ENCODE data around the gene PRICKLE2. TPM values are rescaled to one million over a fixed set of nuclear protein-coding genes. Genes with fewer than 3 reads are reported as not detected.

PRICKLE2 gene
- polyA plus RNA-seq, 2 of the 4 experiments (the other 2 are of a cell fraction) = 5.3 to 6.3 TPM

DNA sequence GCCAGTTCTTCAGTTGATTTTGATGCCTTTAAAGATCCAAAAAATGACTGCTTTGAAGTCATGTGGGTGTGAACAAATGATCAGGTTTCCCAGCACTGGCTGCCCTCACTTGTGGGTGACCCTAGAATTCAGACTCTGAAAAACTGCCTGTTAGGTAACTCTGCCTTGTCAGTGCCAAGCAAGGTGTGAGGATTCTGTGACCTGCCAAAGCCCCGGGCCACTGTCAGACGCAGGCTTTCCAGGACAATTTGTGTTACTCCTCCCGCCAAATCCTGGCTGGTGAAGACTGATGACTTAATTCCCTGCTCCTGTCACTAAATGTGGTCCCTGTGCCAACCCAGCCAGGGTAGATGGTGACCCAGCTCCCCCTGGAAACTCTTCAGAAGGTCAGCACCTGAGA, 102.8 kb downstream of the PRICKLE2 start:
- Histone ChIP-seq H3K27ac (peak overlapping the region in 1 of 2 experiments; percentile 44; a peak in 1 of 6 replicates), H3K4me3 (no peak overlapping the region), H3K9me3 (no peaks in the 10 kb centered on the region), H3K4me2 (0 out of 3 replicates have a peak overlapping the region, but pooled peaks have one; percentile 14), H3K4me1 (peaks cover 16% of the 10 kb centered on the region)
- no peak for TF ChIP-seq PHF8 (IDR thresholded peaks at IDR 0.05; ENCODE audit: borderline replicate concordance, low read depth)
- TF ChIP-seq HOXB13 (CRISPR knock-in tag; IDR thresholded peaks at IDR 0.05; ENCODE audit: low read depth) = no peak
- no peak for TF ChIP-seq CBX2 (IDR thresholded peaks at IDR 0.05; ENCODE audit: borderline replicate concordance, low read depth)
- TF ChIP-seq FOXS1 (CRISPR knock-in tag; IDR thresholded peaks at IDR 0.05) = no peak
- TF ChIP-seq, protein P1, sequence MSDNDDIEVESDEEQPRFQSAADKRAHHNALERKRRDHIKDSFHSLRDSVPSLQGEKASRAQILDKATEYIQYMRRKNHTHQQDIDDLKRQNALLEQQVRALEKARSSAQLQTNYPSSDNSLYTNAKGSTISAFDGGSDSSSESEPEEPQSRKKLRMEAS (IDR thresholded peaks at IDR 0.05) = no peak
- no peak for TF ChIP-seq TFCP2L1 (CRISPR knock-in tag; IDR thresholded peaks at IDR 0.05)
- TF ChIP-seq, protein P2, sequence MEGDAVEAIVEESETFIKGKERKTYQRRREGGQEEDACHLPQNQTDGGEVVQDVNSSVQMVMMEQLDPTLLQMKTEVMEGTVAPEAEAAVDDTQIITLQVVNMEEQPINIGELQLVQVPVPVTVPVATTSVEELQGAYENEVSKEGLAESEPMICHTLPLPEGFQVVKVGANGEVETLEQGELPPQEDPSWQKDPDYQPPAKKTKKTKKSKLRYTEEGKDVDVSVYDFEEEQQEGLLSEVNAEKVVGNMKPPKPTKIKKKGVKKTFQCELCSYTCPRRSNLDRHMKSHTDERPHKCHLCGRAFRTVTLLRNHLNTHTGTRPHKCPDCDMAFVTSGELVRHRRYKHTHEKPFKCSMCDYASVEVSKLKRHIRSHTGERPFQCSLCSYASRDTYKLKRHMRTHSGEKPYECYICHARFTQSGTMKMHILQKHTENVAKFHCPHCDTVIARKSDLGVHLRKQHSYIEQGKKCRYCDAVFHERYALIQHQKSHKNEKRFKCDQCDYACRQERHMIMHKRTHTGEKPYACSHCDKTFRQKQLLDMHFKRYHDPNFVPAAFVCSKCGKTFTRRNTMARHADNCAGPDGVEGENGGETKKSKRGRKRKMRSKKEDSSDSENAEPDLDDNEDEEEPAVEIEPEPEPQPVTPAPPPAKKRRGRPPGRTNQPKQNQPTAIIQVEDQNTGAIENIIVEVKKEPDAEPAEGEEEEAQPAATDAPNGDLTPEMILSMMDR (IDR thresholded peaks at IDR 0.05) = no peak
- TF ChIP-seq NPAS2 (CRISPR knock-in tag; IDR thresholded peaks at IDR 0.05; ENCODE audit: borderline replicate concordance) = no peak
- no peak for TF ChIP-seq MAZ (IDR thresholded peaks at IDR 0.05; ENCODE audit: borderline replicate concordance, low read depth, low read length)
- TF ChIP-seq CHD4 (IDR thresholded peaks at IDR 0.05; ENCODE audit: borderline replicate concordance) = no peak
- no peak for TF ChIP-seq ZFP36 (IDR thresholded peaks at IDR 0.05; ENCODE audit: borderline replicate concordance, partially characterized antibody)
- ChIA-PET POLR2A (no interaction called here), CTCF (interaction anchor here (1.1 kb wide), 1 partner anchor 24 kb away, joined by 3 read pairs; no protein-coding TSS in a partner anchor)
- FAIRE-seq = no peak
- 88% methylated on average over 3 of the region's 3 CpGs for WGBS (ENCODE audit: missing lambda C conversion rate)
- DNase-seq (ENCODE audit: low read depth in 1 of 2, low spot score in 1 of 2) = no peak
- ATAC-seq = no peak

GRCh38 chr3:64121750-64122311, 103.4 kb downstream of the PRICKLE2 start:
- peak in 1 of 2 experiments; percentile 43; a peak in 2 of 6 replicates for ATAC-seq
- no peak for TF ChIP-seq MAFK (IDR thresholded peaks at IDR 0.05; ENCODE audit: partially characterized antibody)
- TF ChIP-seq HOXB13 (CRISPR knock-in tag; IDR thresholded peaks at IDR 0.05; ENCODE audit: low read depth) = no peak
- TF ChIP-seq PBX3 (IDR thresholded peaks at IDR 0.05) = no peak
- no peak for TF ChIP-seq EHF (CRISPR knock-in tag; IDR thresholded peaks at IDR 0.05)
- no peak for TF ChIP-seq NPAS2 (CRISPR knock-in tag; IDR thresholded peaks at IDR 0.05; ENCODE audit: borderline replicate concordance)
- no peaks in the 10 kb centered on the region for H3K9me3 ChIP-seq
- peak overlapping the region in 1 of 2 experiments; percentile 44; a peak in 1 of 6 replicates for H3K27ac ChIP-seq
- H3K4me2 ChIP-seq = 0 out of 3 replicates have a peak overlapping the region, but pooled peaks have one; percentile 14
- peaks cover 16% of the 10 kb centered on the region for H3K4me1 ChIP-seq
- no peak overlapping the region for H3K4me3 ChIP-seq
- WGBS (ENCODE audit: missing lambda C conversion rate) = 46% methylated on average over 3 of the region's 3 CpGs
- no peak for FAIRE-seq
- DNase-seq (ENCODE audit: low read depth in 1 of 2, low spot score in 1 of 2) = no peak
- ChIA-PET CTCF (no interaction called here), POLR2A (no interaction called here)

DNA sequence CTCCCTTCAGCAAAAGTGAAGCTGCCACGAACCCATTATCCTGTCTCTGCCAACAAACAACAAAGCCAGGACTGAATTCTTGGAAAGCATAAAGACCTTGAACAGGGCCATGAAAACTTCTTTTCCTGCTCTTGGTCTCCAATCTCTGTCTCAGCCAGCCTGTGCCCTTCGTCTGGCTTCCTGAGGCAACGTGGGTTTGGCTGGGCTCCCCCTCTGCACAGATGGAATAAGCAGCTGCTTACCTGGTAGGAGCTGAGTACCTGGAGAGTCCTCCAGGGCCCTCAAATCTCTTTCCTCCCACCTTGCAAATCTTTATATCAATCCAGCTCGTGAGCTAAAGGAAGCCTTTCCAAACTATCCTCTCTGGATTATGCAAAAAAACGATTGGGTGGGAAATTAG, 104.4 kb downstream of the PRICKLE2 start:
- no peak for DNase-seq (ENCODE audit: low read depth in 1 of 2, low spot score in 1 of 2)
- ChIA-PET CTCF (interaction anchor here (0.8 to 1.4 kb wide), 3 partner anchors 90 to 364 kb away, joined by 3 to 6 read pairs (median 4); no protein-coding TSS in a partner anchor), POLR2A (no interaction called here)
- Histone ChIP-seq H3K4me2 (no peak overlapping the region), H3K4me1 (peaks cover 16% of the 10 kb centered on the region), H3K27ac (peak overlapping the region in 1 of 2 experiments; percentile 26; a peak in 2 of 6 replicates), H3K4me3 (no peak overlapping the region), H3K9me3 (no peaks in the 10 kb centered on the region)
- no peak for TF ChIP-seq CBX8 (IDR thresholded peaks at IDR 0.05)
- no peak for TF ChIP-seq BHLHE40 (IDR thresholded peaks at IDR 0.05; ENCODE audit: low read depth, low read length)
- no peak for TF ChIP-seq MAFK (IDR thresholded peaks at IDR 0.05; ENCODE audit: partially characterized antibody)
- no peak for TF ChIP-seq POLR2A (IDR thresholded peaks at IDR 0.05; ENCODE audit: low read length)
- no peak for TF ChIP-seq ZFP36 (IDR thresholded peaks at IDR 0.05; ENCODE audit: borderline replicate concordance, partially characterized antibody)
- no peak for TF ChIP-seq MAZ (IDR thresholded peaks at IDR 0.05; ENCODE audit: borderline replicate concordance, low read depth, low read length)
- TF ChIP-seq RFX5 (IDR thresholded peaks at IDR 0.05) = no peak
- TF ChIP-seq, protein P2 (IDR thresholded peaks at IDR 0.05) = no peak
- TF ChIP-seq, protein P3, sequence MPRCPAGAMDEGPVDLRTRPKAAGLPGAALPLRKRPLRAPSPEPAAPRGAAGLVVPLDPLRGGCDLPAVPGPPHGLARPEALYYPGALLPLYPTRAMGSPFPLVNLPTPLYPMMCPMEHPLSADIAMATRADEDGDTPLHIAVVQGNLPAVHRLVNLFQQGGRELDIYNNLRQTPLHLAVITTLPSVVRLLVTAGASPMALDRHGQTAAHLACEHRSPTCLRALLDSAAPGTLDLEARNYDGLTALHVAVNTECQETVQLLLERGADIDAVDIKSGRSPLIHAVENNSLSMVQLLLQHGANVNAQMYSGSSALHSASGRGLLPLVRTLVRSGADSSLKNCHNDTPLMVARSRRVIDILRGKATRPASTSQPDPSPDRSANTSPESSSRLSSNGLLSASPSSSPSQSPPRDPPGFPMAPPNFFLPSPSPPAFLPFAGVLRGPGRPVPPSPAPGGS (IDR thresholded peaks at IDR 0.05) = no peak
- ATAC-seq = no peak
- WGBS (ENCODE audit: missing lambda C conversion rate) = 69% methylated on average over 5 of the region's 5 CpGs
- no peak for FAIRE-seq
